PFSK-1 (cell line): ENCODE measurements around the gene SYNE1.

Source experiments
- POLR2AphosphoS5 ChIP-seq: IDR thresholded peaks from 2 replicates; pipeline ENCODE4 v1.6.1; 2012; ENCODE audit warnings: low read depth, mild to moderate bottlenecking, control low read depth, low read length, moderate library complexity
- SIN3A ChIP-seq: IDR thresholded peaks from 2 replicates; pipeline ENCODE4 v1.6.1; 2012; ENCODE audit warnings: mild to moderate bottlenecking, low read length, moderate library complexity, borderline replicate concordance; ENCODE audit not compliant: insufficient read depth
- TAF1 ChIP-seq: IDR thresholded peaks from 2 replicates; pipeline ENCODE4 v1.6.1; 2012; ENCODE audit warnings: low read length, control low read depth, borderline replicate concordance; ENCODE audit not compliant: insufficient read depth
- TF ChIP-seq, protein P1 (sequence below), 2 experiments: IDR thresholded peaks; 2 replicates each; pipeline versions ENCODE4 v1.6.1 to v1.8.0; 2011 to 2012; ENCODE audit warnings: low read depth in 2 of 2, low read length in 2 of 2, control low read depth in 1 of 2, inconsistent platforms in 1 of 2, mild to moderate bottlenecking in 1 of 2, moderate library complexity in 1 of 2; ENCODE audit not compliant: insufficient read depth in 1 of 2

DNA sequence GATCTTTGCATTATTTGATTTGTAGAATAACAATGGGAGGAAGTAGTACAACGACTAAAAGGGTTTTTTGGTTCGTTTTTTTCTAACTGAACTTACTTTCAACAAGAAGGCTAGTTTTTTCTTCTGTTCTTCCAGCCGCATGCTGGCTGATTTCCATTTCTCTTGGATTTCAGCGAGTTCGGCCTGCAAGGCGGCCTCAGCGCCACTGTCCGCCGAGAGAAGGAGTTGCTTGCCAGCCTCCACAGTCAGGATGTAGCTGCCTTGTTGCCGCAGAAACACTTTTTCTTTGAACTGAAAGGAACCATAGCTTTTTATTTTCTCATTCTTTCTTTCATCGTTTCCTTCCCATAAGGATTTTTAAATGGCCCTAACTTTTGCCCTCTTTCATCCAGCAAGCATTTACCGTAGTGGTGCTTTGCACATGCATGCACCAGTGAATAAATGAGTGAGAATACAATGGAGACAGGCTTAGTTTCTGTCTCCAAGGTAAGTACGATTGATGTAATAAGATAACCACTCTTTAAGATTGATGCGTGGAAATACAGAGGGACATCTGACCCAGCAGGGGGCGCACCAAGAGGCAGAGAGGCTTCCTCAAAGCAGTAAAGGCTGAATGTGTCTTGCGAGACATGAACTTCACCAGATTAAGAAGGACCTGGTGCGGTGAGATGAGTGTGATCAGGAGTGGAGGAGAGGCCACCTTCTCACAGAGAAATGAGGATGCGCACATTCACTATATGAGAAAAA is 430.9 kb downstream of the SYNE1 start:
- no peak for TF ChIP-seq TAF1
- no peak for TF ChIP-seq SIN3A
- TF ChIP-seq POLR2AphosphoS5: no peak
- TF ChIP-seq, protein P1, sequence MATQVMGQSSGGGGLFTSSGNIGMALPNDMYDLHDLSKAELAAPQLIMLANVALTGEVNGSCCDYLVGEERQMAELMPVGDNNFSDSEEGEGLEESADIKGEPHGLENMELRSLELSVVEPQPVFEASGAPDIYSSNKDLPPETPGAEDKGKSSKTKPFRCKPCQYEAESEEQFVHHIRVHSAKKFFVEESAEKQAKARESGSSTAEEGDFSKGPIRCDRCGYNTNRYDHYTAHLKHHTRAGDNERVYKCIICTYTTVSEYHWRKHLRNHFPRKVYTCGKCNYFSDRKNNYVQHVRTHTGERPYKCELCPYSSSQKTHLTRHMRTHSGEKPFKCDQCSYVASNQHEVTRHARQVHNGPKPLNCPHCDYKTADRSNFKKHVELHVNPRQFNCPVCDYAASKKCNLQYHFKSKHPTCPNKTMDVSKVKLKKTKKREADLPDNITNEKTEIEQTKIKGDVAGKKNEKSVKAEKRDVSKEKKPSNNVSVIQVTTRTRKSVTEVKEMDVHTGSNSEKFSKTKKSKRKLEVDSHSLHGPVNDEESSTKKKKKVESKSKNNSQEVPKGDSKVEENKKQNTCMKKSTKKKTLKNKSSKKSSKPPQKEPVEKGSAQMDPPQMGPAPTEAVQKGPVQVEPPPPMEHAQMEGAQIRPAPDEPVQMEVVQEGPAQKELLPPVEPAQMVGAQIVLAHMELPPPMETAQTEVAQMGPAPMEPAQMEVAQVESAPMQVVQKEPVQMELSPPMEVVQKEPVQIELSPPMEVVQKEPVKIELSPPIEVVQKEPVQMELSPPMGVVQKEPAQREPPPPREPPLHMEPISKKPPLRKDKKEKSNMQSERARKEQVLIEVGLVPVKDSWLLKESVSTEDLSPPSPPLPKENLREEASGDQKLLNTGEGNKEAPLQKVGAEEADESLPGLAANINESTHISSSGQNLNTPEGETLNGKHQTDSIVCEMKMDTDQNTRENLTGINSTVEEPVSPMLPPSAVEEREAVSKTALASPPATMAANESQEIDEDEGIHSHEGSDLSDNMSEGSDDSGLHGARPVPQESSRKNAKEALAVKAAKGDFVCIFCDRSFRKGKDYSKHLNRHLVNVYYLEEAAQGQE (IDR thresholded peaks at IDR 0.05; ENCODE audit: insufficient read depth in 1 of 2, low read depth in 2 of 2, low read length in 2 of 2): no peak
